SH-SY5Y (cell line): ENCODE data around the gene KLF11.

Source experiments
- GATA2 ChIP-seq: IDR thresholded peaks from 2 replicates; pipeline ENCODE4 v1.6.1; 2011; ENCODE audit warnings: mild to moderate bottlenecking, low read depth, low read length
- GATA3 ChIP-seq: IDR thresholded peaks from 2 replicates; pipeline ENCODE4 v1.6.1; 2011; ENCODE audit warnings: low read depth, mild to moderate bottlenecking, low read length, moderate library complexity

- TF ChIP-seq GATA2 (no peak), GATA3 (no peak)
These were observed 44.0 kb downstream of the KLF11 start for GRCh38 chr2:10087360-10087759.
